Activated CD8-positive, alpha-beta memory T cell treated with anti-CD3 and anti-CD28 coated beads, Interleukin-2, amount 50 U/mL, for 48 hours (primary cell): Measurements from ENCODE around the gene PPP1R13L.

Source experiments
- DNase-seq: peaks from one replicate; pipeline ENCODE4 v3.0.0-alpha.2; 2020

Gene PPP1R13L

DNA sequence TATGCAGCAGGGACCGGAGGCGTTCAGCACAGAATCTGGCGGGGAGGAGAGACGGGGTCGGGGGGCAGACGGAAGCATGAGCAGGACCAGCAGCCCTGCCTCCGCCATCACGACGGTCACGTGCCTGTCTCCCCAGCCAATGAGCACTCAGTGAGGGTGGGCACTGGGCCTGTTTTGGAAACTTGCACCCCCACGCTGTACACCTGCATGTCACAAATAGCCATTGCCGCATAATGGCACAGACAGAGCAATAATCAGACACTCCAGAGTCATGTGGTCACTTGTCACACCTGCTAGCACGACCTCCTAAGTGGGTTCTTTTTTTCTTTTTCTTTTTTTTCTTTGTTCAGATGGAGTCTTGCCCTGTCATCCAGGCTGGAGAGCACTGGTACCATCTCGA is 43.3 kb downstream of the PPP1R13L start:
- DNase-seq: no peak

DNA sequence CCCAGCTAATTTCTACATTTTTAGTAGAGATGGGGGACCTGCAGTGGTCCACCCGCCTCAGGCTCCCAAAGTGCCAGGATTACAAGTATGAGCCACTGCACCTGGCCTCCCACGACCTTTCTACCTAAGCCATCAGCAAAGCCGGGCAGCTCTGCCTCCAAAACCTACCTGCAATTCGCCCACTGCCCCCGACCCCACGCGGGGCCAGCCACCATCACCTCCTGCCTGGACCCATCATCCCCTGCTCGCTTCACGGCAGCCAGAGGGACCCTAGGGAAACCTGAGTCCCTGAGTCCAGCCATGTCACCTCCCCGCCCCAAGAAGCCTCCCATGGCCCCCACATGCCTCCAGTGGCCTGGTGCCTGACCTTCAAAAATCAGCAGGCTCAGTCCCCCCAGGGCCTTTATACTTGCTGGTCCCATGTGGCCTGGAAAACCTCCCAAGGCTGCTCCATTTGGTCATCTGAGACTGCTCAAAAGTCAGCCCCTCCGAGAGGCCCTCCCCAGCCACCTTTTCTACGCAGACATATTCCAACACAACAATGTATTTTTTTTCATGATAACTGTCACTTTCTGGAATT is 46.6 kb downstream of the PPP1R13L start:
- DNase-seq: no peak

DNA sequence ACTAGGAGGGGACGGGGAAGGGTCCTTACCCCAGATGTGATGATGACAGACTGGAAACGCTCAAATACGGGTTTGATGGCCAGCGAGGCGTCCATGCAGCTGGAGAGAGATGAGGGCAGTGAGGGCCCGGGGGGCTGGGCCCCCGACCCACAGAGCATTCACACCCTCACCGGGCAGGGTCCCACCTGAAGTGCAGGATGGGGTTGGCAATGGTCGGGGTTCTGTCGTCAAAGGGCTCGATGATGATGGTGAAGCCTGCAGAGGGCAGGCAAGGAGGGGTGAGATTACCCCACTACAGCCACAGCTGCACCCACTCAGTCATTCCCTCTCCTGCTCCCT is 47.5 kb downstream of the PPP1R13L start:
- DNase-seq: no peak

DNA sequence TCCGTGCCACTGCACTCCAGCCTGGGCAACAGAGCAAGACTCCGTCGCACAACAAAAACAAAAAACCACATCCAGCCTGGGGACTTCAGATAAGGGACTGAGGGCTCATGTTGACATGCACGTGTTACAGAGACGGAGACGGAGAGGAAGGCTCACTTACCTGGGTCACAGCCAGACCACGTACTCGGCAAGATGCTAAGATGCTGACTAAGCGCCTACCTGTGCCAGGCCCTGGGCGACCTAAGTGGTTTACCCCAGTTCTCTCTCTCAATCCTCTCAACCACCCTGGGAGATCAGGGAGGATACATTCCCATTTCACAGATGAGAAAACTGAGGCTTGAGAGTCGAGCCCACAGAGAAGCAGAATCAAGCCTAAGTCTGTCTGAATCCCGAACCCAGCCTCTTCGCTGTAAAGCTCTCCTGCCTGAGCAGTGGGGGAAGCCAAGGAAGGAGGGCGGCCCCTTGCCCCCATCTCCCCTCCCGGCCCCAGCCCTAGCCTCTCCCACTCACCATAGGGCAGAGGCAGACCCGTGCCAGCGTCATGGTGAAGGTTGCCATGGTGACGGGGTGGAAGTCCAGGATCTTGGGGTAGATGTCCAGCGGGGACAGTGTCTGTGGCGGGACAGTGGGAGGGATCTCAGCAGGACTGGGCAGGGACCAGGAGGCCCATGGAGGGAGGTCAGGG is 48.0 kb downstream of the PPP1R13L start:
- DNase-seq: no peak

DNA sequence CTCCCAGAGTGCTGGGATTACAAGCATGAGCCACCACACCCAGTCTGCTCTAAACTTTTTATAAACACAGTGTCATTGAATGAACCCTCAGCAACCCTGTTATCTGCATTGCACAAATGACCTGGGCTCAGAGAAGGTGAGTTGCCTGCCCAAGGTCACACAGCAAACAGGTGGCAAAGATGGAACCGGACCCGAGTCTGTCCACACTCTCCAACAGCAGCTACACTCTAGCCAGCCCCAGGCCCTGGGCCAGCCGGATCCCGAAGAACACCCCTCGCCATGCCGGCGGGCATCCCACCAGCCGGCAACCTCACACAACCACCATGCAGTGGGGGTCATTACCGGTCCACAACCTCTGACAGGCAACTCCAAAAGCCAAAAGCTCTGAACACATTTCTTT is 49.0 kb downstream of the PPP1R13L start:
- no peak for DNase-seq

DNA sequence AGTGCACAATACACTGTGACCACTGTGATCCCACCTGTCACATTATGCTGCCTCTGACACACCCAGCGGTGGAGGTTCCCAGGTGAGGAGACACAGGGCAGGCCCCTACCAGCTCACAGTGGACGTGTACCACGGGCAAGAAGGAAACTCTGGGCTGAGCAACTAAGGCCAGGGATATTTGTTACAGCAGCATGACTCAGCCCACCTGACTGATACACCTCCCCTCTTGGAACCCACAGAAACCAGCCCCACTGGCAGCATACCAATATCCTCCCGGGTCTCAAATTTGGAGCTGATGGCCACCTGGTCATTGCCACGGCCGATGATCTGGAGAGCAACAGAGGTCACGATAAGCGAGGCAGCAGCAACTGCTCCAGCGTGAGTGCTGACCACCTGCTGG is 49.5 kb downstream of the PPP1R13L start:
- DNase-seq: no peak

DNA sequence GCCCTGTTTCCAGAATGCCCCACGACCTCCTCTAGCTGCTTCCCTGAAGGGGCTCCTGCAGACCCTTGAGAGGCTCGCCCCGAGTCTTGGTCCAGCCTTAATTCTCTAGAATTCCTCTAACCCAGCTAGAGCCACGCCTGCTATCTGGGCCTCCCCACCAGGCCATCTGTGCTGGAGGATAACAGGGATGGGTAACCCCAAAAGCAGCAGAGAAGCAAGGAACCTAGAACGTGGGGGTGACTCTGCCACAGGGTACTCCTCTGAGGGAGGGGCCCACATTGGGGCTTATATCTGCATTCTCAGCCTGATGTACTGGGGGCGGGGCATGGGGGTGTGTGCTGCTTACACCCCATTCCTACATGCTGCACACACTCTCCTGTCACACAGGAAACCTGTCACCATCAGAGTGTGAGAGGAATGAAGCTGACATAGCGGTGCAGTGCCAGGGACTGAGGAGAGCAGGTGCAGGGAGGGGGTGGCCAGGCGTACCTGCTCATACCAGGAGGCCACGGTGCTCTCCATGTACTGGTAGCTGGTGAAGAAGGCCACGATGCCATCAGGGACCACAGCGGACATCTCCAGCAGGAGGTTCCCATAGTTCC is 50.5 kb downstream of the PPP1R13L start:
- no peak for DNase-seq

DNA sequence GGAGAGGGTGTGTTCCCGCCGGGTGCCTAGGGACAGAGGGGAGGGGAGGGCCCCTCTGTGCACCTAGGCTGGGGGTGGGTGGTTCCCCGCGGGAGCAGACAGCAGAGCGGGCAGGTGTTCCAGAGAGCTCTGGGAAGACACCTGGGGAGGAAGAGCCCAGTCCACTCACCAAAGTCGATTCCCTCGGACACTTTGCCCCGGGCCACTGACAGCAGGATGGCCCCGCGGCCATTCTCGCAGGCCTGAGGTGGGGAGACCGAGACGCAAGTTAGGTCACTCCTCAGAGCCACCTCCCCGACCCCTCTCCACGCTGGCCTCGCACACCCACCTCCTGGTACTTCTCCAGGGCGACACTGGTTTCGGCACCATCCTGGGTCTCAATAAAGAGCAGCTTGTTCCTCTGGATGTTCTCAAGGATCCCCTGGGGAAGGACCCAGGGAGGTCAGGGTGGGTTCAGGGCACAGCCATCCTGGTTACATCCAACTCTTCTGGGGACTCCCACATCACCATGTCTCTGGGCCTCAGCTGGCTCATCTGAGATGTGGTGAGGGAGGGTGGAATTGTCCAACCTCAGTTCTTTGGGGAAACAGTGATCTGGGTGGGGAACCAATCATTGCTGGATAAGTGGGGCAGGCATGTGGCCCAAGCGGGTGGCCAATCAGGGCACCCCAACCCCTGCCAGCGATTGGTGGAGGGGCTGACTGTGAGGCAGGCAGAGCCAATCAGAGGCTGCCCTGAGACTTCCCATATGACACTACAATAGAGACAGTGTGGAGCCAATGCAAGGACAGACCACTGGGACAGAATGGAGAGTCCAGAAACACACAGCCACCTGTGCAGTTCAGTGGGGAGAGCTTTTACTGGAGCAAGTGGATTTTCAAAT is 51.7 kb downstream of the PPP1R13L start:
- DNase-seq: no peak

DNA sequence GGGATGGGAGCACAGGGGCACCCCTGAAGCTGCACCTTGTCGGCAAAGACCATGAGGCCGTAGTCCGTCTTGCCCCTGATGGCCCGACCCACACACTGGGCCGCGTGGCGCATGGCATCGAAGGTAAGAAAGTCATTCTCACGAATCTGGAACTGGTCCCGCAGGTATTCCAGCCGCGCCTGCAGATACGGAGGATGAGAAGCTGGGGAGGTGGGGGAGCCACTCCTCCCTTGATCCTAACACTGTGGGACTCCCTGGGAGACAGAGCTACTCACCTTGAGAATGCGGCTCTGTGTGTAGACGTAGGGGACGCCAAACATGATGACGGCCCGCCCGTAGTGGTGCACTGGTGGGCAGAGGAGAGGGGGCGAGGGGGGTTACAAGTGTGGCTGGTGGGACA is 52.4 kb downstream of the PPP1R13L start:
- no peak for DNase-seq

DNA sequence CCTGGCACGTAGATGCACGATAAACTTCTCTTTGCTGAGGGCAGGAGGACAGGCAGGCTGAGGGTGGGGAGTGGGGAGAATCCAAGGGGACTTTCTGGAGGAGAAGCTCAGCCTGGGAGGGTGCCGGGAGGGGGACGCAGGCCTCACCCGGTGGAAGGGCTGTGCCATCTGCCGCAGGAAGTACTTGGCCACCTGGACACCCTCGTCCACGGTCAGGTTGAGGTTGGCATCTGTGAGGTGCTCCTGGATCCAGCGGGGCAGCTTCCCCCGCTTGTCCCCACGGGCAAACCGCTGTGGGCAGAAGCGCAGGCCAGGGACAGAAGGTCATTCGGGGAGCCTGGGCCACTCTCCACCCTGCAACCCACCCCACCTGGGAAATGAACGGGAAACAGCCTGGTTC is 52.8 kb downstream of the PPP1R13L start:
- DNase-seq: no peak

DNA sequence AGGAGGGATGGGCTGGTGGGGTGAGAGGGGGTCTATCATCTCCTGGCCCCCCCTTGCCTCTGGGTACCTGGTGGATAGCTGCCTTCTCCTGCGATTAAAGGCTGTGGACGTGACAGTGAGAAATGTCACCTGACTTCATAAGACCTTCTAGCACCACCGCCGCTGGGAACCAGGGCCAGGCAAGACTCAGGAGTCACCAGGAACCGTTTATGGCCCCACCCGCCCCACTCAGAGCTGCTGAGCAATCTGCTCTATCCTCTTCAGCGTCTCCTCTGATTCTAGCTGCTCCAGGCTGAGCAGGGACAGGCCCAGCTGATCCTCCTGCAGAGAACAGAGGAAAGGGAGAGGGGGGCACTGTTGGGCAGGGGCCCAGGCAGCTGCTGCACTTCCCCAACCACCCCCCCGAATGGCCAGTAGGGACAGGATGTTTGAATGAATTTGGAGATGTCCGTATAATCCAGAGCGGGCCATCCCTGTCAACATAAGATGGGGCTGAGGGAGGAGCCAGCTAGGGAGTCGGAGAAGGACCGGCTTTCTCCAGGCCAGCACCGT is 53.4 kb downstream of the PPP1R13L start:
- no peak for DNase-seq

DNA sequence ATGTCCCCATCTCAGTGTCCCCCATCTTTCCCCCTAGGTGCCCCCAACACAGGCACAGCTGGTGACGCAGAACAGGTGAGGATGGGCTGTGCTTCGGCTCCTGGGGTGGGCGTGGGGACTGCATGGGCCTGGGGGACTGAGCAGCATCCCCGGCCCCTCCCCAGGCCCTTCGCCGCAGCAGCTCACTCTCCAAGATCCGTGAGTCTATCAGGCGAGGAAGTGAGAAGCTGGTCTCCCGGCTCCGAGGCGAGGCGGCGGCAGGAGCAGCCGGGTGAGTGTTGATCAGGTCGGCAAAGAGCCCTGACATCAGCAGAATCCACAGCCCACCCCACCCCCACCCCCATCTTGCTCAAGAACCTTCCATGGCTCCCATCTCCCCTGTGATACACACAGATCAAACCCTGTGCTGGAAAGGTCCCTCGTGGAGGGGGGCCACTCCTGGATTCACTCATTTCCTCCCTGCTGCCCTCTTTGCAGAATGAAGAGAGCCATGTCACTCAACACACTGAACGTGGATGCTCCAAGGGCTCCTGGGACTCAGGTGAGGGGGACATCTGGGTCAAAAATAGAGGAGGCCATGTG is 54.3 kb downstream of the PPP1R13L start:
- no peak for DNase-seq

DNA sequence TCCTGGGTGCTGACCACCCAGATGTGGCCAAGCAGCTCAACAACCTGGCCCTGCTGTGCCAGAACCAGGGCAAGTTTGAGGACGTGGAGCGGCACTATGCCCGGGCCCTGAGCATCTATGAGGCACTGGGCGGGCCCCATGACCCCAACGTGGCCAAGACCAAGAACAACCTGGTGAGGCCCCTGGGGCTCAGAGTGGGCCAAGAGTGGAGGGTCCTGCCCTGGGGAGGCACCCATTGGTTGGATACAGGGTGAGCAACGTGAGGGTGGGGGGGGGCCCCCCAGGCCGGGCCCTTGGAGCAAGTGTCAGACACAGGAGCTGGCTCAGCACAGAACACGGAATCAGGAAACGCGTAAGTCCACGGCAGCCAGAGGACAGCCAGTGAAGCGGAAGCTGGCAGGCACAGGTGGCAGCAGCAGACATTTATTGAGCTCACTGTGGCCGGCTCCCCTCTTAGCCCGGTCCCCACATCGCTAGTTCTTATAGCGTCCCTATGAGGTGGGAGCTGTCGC is 55.4 kb downstream of the PPP1R13L start:
- DNase-seq: no peak

DNA sequence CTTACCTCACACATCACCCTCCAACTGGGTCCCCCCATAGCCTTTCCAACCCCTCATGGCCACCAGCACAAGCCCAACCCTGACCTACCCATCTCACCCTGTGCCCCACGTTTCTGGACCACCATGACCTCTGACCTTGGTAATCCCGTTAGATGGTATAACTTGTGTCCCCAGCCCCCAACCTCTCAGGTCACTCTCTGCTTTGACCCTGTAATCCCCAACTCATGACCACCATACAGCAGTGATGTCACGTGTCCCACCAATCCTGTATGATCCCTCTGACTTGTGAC is 55.8 kb downstream of the PPP1R13L start:
- DNase-seq: no peak

DNA sequence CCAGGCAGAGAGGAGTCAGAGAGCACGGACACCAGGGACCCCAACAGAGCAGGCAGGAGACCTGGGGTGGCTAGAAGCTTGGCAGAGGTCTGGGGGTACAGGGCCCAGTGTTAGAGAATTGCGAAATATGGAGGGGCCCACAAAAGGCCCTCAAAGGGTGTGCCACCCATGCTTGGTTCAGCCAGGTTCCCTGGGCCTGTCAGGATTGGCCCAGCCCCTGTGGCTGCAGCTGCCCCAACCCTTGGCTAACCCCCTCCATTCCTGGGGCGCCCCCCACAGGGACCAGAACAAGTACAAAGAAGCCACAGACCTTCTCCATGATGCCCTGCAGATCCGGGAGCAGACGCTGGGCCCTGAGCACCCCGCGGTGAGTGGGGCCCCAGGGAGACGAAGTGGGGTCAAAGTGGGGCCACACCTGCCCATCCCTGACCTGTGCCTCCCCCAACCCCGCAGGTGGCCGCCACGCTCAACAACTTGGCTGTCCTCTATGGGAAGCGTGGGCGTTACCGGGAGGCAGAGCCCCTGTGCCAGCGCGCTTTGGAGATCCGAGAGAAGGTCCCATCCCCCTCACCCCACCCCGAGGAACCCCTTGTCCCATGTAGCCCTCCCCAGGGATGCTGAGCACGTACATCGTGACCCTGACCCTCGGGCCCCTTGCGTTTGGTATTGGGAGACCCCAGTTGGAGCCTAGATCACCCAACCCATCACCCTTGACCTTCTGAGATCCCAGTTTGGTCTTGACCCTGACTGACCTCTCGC is 56.3 kb downstream of the PPP1R13L start:
- no peak for DNase-seq

DNA sequence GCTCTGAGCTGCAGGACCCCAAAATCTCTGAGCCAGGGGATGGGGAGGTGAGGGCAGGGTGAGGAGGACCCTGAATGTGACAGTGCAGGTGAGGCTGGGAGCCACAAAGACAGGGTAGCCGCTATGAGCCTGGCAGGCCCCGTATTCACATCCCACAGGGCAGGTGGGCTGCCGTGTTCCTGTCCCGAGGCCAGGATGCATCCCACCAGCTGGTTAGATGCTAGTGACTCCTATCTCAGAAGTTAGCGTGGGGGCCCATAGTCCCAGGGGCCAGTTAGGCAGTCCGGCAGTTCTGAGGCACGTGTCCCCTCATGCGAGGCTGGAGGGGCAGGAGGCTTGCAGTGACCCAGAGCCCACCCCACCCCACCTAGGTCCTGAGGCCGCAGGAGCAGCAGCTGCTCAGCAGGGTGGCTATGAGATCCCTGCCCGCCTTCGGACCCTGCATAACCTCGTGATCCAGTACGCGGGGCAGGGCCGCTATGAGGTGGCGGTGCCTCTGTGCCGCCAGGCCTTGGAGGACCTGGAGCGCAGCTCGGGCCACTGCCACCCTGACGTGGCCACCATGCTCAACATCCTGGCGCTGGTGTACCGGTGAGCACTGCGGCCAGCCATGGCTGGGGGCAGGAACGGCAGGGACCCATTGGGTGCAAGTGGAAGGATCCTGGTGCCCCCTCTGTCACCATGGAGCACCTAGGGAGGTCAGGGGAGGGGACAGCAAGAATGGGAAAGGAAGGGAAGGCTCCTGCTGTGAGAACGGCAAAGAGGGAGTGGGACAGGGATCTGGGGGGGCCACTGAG is 57.1 kb downstream of the PPP1R13L start:
- no peak for DNase-seq

DNA sequence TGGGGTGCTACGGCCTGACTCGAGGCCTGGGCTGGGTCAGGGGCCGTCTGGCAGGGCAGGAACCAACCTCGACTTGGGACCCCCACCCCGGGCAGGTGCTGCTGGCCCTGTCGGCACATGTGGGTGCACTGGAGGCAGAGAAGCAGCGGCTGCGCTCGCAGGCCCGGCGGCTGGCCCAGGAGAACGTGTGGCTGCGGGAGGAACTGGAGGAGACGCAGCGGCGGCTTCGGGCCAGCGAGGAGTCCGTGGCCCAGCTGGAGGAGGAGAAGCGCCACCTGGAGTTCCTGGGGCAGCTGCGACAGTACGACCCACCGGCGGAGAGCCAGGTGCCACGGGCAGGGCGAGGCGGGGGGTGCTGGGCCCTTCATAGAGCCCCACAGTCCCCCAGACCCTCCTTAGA is 58.4 kb downstream of the PPP1R13L start:
- DNase-seq: no peak

DNA sequence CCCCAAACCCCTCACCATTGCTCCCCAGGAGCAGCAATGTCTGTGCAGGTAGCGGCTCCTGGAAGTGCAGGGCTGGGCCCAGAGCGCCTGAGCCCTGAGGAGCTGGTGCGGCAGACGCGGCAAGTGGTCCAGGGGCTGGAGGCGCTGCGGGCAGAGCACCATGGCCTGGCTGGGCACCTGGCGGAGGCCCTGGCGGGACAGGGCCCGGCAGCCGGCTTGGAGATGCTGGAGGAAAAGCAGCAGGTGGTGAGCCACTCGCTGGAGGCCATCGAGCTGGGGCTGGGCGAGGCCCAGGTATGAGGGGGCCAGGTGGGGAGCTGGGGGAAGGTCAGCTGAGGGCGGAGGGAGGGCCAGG is 59.4 kb downstream of the PPP1R13L start:
- no peak for DNase-seq

DNA sequence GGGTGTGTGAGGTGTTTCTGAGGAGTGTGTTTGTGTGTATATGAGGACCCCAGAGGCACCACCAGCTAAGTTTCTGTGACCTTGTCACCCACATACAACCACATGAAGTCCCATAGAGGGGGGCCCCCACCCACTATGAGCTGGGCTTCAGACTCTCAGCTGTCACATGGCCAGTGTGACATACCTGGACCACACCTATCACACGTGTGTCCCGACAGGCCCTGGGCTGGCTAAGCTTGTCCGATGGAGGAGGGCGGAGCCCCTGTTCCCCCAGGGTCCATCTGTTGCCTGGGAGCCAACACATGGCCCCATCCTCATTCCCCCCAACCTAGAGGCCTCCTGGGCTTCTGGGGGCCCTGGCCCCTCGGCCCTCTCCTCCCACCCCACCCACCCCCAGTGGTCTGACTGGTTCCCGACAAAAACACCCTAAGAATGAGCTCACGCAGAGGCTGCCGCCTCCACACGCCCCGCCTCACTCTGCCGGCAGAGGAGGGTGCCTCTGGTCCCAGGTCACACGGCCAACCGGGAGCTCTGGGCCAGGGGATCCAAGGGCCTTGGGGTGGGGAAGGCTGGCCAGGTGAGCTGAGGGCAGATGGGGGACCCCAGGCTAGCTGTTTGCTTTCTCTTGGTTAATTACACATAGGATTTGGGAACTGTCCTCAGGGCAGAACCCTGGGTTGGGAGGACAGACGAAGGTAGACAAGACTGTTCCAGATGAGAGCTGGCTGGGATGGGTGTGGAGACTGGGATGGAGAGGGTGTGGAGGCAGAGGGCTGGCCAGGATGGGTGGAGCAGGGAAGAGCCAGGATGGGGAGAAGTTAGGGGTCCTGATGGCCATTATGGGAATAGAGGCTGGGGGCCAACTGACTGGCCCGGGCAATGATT is 60.0 kb downstream of the PPP1R13L start:
- DNase-seq: no peak

DNA sequence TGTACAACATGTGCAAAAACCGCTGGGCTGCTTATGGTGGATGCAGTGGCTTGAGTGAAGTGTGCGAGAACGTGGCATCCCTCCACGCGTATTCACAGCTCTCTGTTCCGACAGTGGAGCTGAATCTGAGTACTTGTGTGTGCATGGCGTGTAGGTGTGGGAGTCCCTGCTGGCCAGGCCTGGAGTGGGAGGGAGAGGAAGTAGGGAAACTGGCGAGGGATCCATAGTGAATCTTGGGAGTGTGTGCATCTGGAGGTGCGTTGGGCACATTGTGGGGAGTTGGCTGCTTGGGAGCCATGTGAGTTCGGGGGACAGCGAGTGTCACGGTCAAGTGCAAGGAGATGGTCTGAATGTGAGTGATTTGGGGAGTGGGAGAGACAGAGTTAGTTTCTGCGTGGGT is 62.0 kb downstream of the PPP1R13L start:
- no peak for DNase-seq
